OCI-LY7 (cell line): ENCODE measurements around the gene DNAH9. TPM values are rescaled to one million over a fixed set of nuclear protein-coding genes. Genes with fewer than 3 reads are reported as not detected.

Experiments used
- BruUV-seq: library from RNA; stranded (reverse); fragments of 400-500 nt; replicated peaks from 2 replicates; lab custom pipeline; 2021; lab: Mats Ljungman, UMichigan
- CTCF ChIA-PET: fragments of 300-600 bp; sonication (Branson Sonifier 250); formaldehyde crosslinking; loops from one replicate; lab custom pipeline; 2022; ENCODE audit warnings: antibody characterized with exemption; ENCODE audit not compliant: unreplicated experiment; lab: Charles Lee
- POLR2A ChIA-PET: fragments of 300-600 bp; sonication (Branson Sonifier 250); formaldehyde crosslinking; loops from one replicate; lab custom pipeline; 2022; ENCODE audit warnings: antibody characterized with exemption; lab: Charles Lee
- DNase-seq: peaks from one replicate; pipeline ENCODE4 v3.0.0-alpha.2; 2015; ENCODE audit warnings: low spot score
- H2AFZ ChIP-seq: fragments of 200-600 bp; sonication (generic), shearing (Covaris generic); 2 replicates; pipeline ENCODE4 v1.6.1; 2014; ENCODE audit warnings: mild to moderate bottlenecking, antibody characterized with exemption, low read length, moderate library complexity
- H3K27ac ChIP-seq: fragments of 200-600 bp; sonication (generic); 2 replicates; pipeline ENCODE4 v1.5.1; 2014; ENCODE audit warnings: mixed run types, low read depth, mild to moderate bottlenecking, moderate library complexity, low read length, inconsistent platforms; ENCODE audit not compliant: poor library complexity, severe bottlenecking
- H3K36me3 ChIP-seq: fragments of 200-600 bp; sonication (generic); 2 replicates; pipeline ENCODE4 v1.6.1; 2014; ENCODE audit warnings: mild to moderate bottlenecking, antibody characterized with exemption, low read length, moderate library complexity, mixed read lengths; ENCODE audit not compliant: insufficient read depth
- H3K4me1 ChIP-seq: fragments of 200-600 bp; sonication (generic); 2 replicates; pipeline ENCODE4 v1.5.1; 2014; ENCODE audit warnings: mild to moderate bottlenecking, low read length; ENCODE audit not compliant: insufficient read depth, poor library complexity, severe bottlenecking
- H3K4me2 ChIP-seq: fragments of 200-600 bp; sonication (generic); 2 replicates; pipeline ENCODE4 v1.6.1; 2014; ENCODE audit warnings: mild to moderate bottlenecking, low read length
- H3K4me3 ChIP-seq: fragments of 200-600 bp; sonication (generic); 2 replicates; pipeline ENCODE4 v1.5.1; 2014; ENCODE audit warnings: mild to moderate bottlenecking, low read depth, low read length; ENCODE audit not compliant: poor library complexity, severe bottlenecking
- H3K79me2 ChIP-seq: fragments of 200-600 bp; sonication (generic); 2 replicates; pipeline ENCODE4 v1.6.1; 2016; ENCODE audit warnings: low read depth, mild to moderate bottlenecking, low read length, moderate library complexity, mixed read lengths; ENCODE audit not compliant: insufficient read depth
- H3K9me2 ChIP-seq: fragments of 200-600 bp; sonication (generic); 2 replicates; pipeline ENCODE4 v1.6.1; 2016; ENCODE audit warnings: mild to moderate bottlenecking, low read length, mixed read lengths; ENCODE audit not compliant: insufficient read depth
- H3K9me3 ChIP-seq: fragments of 200-600 bp; sonication (generic); 2 replicates; pipeline ENCODE4 v1.6.1; 2014; ENCODE audit warnings: mild to moderate bottlenecking, mixed run types, low read length, mixed read lengths
- H4K20me1 ChIP-seq: fragments of 200-600 bp; sonication (generic); 2 replicates; pipeline ENCODE4 v1.6.1; 2014; ENCODE audit warnings: mild to moderate bottlenecking, antibody characterized with exemption, low read length, moderate library complexity, mixed read lengths; ENCODE audit not compliant: insufficient read depth
- EZH2phosphoT487 ChIP-seq: fragments of 200-600 bp; sonication (generic); IDR thresholded peaks from 2 replicates; pipeline ENCODE4 v1.6.1; 2018; ENCODE audit warnings: low read depth, borderline replicate concordance, mild to moderate bottlenecking, mixed run types, antibody characterized with exemption, low read length, moderate library complexity, mixed read lengths
- intact Hi-C: fragments of 100-400 bp; cut with micrococcal nuclease; formaldehyde crosslinking; loops from one replicate; pipeline ENCODE4 v1.10.0; 2022; ENCODE audit not compliant: unreplicated experiment
- total RNA-seq, 2 experiments: library from RNA; depleted of rRNA in 1 of 2; stranded (reverse); fragments of >200 nt in 1 of 2; shearing (Covaris generic) in 1 of 2; gene quantifications; 2 replicates each; pipeline ENCODE4 v1.2.3, GENCODE V29; 2014 to 2022
- TF ChIP-seq, protein P1 (sequence below): fragments of 200-600 bp; sonication (generic); conservative IDR thresholded peaks from 2 replicates; pipeline ENCODE4 v1.5.1; 2014; ENCODE audit warnings: mild to moderate bottlenecking, antibody characterized with exemption, low read length, moderate library complexity, mixed read lengths

Gene DNAH9
- total RNA-seq, 2 experiments from 2014 or later, result not detected

- TF ChIP-seq, protein P1, sequence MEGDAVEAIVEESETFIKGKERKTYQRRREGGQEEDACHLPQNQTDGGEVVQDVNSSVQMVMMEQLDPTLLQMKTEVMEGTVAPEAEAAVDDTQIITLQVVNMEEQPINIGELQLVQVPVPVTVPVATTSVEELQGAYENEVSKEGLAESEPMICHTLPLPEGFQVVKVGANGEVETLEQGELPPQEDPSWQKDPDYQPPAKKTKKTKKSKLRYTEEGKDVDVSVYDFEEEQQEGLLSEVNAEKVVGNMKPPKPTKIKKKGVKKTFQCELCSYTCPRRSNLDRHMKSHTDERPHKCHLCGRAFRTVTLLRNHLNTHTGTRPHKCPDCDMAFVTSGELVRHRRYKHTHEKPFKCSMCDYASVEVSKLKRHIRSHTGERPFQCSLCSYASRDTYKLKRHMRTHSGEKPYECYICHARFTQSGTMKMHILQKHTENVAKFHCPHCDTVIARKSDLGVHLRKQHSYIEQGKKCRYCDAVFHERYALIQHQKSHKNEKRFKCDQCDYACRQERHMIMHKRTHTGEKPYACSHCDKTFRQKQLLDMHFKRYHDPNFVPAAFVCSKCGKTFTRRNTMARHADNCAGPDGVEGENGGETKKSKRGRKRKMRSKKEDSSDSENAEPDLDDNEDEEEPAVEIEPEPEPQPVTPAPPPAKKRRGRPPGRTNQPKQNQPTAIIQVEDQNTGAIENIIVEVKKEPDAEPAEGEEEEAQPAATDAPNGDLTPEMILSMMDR, result no peak
- TF ChIP-seq EZH2phosphoT487, result no peak
- H3K27ac ChIP-seq, result no peak overlapping the region
- intact Hi-C loops, result loop anchor here (10.0 kb wide), 1 partner anchor 61 kb away; no protein-coding TSS in a partner anchor
- H3K4me2 ChIP-seq, result no peak overlapping the region
- no peaks in the 10 kb centered on the region for H3K36me3 ChIP-seq
- no TSS peak for BruUV-seq
- no peaks in the 10 kb centered on the region for H3K9me3 ChIP-seq
- H3K79me2 ChIP-seq, result no peaks in the 10 kb centered on the region
- H3K9me2 ChIP-seq, result no peaks in the 10 kb centered on the region
- ChIA-PET CTCF (no interaction called here), POLR2A (no interaction called here)
- no peaks in the 10 kb centered on the region for H4K20me1 ChIP-seq
- no peak overlapping the region for H2AFZ ChIP-seq
- no peak overlapping the region for H3K4me3 ChIP-seq
- no peak for DNase-seq
- no peaks in the 10 kb centered on the region for H3K4me1 ChIP-seq
Observed at GRCh38 chr17:11583306-11583992, 14.8 kb upstream of the DNAH9 start.

- no peak for DNase-seq
- intact Hi-C loops, result loop anchor here (10.0 kb wide), 1 partner anchor 55 kb away; no protein-coding TSS in a partner anchor
- Histone ChIP-seq H3K79me2 (no peaks in the 10 kb centered on the region), H3K4me2 (no peak overlapping the region), H3K4me3 (no peak overlapping the region), H3K4me1 (no peaks in the 10 kb centered on the region), H3K27ac (no peak overlapping the region), H3K36me3 (no peaks in the 10 kb centered on the region), H3K9me2 (no peaks in the 10 kb centered on the region), H4K20me1 (no peaks in the 10 kb centered on the region), H3K9me3 (no peaks in the 10 kb centered on the region), H2AFZ (no peak overlapping the region)
- ChIA-PET POLR2A (no interaction called here), CTCF (no interaction called here)
- TF ChIP-seq EZH2phosphoT487, result no peak
- TF ChIP-seq, protein P1, result no peak
- no TSS peak for BruUV-seq
Observed at GRCh38 chr17:11589716-11590115, 8.6 kb upstream of the DNAH9 start.

GRCh38 chr17:11601661-11602060, 3.4 kb downstream of the DNAH9 start:
- intact Hi-C loops, result loop anchor here (10.0 kb wide), 1 partner anchor 67 kb away; no protein-coding TSS in a partner anchor
- H3K79me2 ChIP-seq, result no peaks in the 10 kb centered on the region
- H3K4me2 ChIP-seq, result no peak overlapping the region
- BruUV-seq, result no TSS peak
- no peaks in the 10 kb centered on the region for H3K9me3 ChIP-seq
- ChIA-PET POLR2A (no interaction called here), CTCF (no interaction called here)
- TF ChIP-seq, protein P1, result no peak
- TF ChIP-seq EZH2phosphoT487, result no peak
- no peak overlapping the region for H2AFZ ChIP-seq
- no peaks in the 10 kb centered on the region for H3K9me2 ChIP-seq
- H3K36me3 ChIP-seq, result no peaks in the 10 kb centered on the region
- no peaks in the 10 kb centered on the region for H4K20me1 ChIP-seq
- no peak overlapping the region for H3K4me3 ChIP-seq
- H3K27ac ChIP-seq, result no peak overlapping the region
- no peaks in the 10 kb centered on the region for H3K4me1 ChIP-seq
- DNase-seq, result no peak
